Measurements from ENCODE around the gene KLK15.
A peak's percentile ranks its signal among the peaks of the same experiment; 100 is the strongest.

Gene KLK15, protein sequence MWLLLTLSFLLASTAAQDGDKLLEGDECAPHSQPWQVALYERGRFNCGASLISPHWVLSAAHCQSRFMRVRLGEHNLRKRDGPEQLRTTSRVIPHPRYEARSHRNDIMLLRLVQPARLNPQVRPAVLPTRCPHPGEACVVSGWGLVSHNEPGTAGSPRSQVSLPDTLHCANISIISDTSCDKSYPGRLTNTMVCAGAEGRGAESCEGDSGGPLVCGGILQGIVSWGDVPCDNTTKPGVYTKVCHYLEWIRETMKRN

GRCh38 chr19:50833117-50833801, at the start of gene KLK15:
Gene KLK15 (minus strand): TSS chr19:50833574. CDS start chr19:50831492, 2,082 bp downstream.
- no peak for DNase-seq

- no peak for DNase-seq
Measured at GRCh38 chr19:50882188-50882587, 48.8 kb upstream of the KLK15 start.

DNA sequence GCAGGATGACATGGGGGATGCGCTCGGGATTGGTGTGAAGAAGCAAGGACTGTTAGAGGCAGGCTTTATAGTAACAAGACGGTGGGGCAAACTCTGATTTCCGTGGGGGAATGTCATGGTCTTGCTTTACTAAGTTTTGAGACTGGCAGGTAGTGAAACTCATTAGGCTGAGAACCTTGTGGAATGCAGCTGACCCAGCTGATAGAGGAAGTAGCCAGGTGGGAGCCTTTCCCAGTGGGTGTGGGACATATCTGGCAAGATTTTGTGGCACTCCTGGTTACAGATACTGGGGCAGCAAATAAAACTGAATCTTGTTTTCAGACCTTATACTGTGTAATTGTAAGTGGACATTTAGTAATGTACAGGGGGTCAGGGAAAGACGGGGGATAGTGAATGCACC, 46.9 kb upstream of the KLK15 start:
- DNase-seq: no peak

- DNase-seq: no peak
Measured at GRCh38 chr19:50878851-50879250, 45.5 kb upstream of the KLK15 start.

DNA sequence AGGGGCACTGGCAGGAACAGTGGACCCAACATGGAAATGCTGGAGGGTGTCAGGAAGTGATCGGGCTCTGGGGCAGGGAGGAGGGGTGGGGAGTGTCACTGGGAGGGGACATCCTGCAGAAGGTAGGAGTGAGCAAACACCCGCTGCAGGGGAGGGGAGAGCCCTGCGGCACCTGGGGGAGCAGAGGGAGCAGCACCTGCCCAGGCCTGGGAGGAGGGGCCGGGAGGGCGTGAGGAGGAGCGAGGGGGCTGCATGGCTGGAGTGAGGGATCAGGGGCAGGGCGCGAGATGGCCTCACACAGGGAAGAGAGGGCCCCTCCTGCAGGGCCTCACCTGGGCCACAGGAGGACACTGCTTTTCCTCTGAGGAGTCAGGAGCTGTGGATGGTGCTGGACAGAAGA, 44.0 kb upstream of the KLK15 start:
- no peak for DNase-seq

GRCh38 chr19:50876456-50876855, 43.1 kb upstream of the KLK15 start:
- no peak for DNase-seq

- no peak for DNase-seq
Measured at GRCh38 chr19:50875795-50876422, 42.5 kb upstream of the KLK15 start.

GRCh38 chr19:50874211-50874610, 40.8 kb upstream of the KLK15 start:
- no peak for DNase-seq

DNA sequence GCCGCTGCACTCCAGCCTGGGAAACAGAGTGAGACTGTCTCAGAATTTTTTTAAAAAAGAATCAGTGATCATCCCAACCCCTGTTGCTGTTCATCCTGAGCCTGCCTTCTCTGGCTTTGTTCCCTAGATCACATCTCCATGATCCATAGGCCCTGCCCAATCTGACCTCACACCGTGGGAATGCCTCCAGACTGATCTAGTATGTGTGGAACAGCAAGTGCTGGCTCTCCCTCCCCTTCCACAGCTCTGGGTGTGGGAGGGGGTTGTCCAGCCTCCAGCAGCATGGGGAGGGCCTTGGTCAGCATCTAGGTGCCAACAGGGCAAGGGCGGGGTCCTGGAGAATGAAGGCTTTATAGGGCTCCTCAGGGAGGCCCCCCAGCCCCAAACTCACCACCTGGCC, 39.7 kb upstream of the KLK15 start, which contains the start of gene KLK2:
Gene KLK2 (plus strand): TSS at position 384 of the 400 bp plus-strand sequence. CDS start 35 bp downstream, outside the sequence.
- no peak for DNase-seq

DNA sequence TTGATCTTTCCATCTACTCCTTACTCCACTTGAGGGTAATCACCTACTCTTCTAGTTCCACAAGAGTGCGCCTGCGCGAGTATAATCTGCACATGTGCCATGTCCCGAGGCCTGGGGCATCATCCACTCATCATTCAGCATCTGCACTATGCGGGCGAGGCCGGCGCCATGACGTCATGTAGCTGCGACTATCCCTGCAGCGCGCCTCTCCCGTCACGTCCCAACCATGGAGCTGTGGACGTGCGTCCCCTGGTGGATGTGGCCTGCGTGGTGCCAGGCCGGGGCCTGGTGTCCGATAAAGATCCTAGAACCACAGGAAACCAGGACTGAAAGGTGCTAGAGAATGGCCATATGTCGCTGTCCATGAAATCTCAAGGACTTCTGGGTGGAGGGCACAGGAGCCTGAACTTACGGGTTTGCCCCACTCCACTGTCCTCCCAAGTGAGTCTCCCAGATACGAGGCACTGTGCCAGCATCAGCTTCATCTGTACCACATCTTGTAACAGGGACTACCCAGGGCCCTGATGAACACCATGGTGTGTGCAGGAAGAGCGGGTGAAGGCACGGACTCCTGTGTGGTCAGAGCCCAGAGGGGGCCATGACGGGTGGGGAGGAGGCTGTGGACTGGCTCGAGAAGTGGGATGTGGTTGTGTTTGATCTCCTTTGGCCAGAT, 37.2 kb upstream of the KLK15 start:
- DNase-seq: peak; percentile 51

GRCh38 chr19:50869479-50869878, 36.1 kb upstream of the KLK15 start:
- no peak for DNase-seq

DNA sequence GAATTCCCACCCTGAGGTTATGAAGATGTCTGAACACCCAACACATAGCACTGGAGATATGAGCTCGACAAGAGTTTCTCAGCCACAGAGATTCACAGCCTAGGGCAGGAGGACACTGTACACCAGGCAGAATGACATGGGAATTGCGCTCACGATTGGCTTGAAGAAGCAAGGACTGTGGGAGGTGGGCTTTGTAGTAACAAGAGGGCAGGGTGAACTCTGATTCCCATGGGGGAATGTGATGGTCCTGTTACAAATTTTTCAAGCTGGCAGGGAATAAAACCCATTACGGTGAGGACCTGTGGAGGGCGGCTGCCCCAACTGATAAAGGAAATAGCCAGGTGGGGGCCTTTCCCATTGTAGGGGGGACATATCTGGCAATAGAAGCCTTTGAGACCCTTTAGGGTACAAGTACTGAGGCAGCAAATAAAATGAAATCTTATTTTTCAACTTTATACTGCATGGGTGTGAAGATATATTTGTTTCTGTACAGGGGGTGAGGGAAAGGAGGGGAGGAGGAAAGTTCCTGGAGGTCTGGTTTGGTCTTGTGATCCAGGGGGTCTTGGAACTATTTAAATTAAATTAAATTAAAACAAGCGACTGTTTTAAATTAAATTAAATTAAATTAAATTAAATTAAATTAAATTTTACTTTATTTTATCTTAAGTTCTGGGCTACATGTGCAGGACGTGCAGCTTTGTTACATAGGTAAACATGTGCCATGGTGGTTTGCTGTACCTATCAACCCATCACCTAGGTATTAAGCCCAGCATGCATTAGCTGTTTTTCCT, 28.3 kb upstream of the KLK15 start:
- no peak for DNase-seq

GRCh38 chr19:50861010-50861409, 27.6 kb upstream of the KLK15 start:
- no peak for DNase-seq

DNA sequence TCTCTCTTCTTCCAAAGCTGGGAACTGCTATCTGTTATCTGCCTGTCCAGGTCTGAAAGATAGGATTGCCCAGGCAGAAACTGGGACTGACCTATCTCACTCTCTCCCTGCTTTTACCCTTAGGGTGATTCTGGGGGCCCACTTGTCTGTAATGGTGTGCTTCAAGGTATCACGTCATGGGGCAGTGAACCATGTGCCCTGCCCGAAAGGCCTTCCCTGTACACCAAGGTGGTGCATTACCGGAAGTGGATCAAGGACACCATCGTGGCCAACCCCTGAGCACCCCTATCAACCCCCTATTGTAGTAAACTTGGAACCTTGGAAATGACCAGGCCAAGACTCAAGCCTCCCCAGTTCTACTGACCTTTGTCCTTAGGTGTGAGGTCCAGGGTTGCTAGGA, 26.5 kb upstream of the KLK15 start:
- DNase-seq: no peak

DNA sequence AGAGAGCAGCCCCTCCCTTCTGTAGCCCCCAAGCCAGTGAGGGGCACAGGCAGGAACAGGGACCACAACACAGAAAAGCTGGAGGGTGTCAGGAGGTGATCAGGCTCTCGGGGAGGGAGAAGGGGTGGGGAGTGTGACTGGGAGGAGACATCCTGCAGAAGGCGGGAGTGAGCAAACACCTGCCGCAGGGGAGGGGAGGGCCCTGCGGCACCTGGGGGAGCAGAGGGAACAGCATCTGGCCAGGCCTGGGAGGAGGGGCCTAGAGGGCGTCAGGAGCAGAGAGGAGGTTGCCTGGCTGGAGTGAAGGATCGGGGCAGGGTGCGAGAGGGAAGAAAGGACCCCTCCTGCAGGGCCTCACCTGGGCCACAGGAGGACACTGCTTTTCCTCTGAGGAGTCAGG, 25.5 kb upstream of the KLK15 start:
- DNase-seq: peak; percentile 47

DNA sequence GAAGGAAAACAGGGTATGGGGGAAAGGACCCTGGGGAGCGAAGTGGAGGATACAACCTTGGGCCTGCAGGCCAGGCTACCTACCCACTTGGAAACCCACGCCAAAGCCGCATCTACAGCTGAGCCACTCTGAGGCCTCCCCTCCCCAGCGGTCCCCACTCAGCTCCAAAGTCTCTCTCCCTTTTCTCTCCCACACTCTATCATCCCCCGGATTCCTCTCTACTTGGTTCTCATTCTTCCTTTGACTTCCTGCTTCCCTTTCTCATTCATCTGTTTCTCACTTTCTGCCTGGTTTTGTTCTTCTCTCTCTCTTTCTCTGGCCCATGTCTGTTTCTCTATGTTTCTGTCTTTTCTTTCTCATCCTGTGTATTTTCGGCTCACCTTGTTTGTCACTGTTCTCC, 24.0 kb upstream of the KLK15 start:
- DNase-seq: no peak

- no peak for DNase-seq
Measured at GRCh38 chr19:50854636-50855410, 21.4 kb upstream of the KLK15 start, which contains the start of gene KLK3. Gene KLK3 (plus strand): TSS chr19:50854915. CDS start chr19:50854956, 41 bp downstream.

DNA sequence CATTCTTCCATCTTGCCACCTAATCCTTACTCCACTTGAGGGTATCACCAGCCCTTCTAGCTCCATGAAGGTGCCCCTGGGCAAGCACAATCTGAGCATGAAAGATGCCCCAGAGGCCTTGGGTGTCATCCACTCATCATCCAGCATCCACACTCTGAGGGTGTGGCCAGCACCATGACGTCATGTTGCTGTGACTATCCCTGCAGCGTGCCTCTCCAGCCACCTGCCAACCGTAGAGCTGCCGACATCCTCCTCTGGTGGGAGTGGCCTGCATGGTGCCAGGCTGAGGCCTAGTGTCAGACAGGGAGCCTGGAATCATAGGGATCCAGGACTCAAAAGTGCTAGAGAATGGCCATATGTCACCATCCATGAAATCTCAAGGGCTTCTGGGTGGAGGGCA, 18.2 kb upstream of the KLK15 start:
- DNase-seq: peak; percentile 52

DNA sequence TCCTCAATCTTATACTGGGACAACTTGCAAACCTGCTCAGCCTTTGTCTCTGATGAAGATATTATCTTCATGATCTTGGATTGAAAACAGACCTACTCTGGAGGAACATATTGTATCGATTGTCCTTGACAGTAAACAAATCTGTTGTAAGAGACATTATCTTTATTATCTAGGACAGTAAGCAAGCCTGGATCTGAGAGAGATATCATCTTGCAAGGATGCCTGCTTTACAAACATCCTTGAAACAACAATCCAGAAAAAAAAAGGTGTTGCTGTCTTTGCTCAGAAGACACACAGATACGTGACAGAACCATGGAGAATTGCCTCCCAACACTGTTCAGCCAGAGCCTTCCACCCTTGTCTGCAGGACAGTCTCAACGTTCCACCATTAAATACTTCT, 17.4 kb upstream of the KLK15 start:
- no peak for DNase-seq

GRCh38 chr19:50844296-50844935, 11.0 kb upstream of the KLK15 start:
- DNase-seq: no peak

DNA sequence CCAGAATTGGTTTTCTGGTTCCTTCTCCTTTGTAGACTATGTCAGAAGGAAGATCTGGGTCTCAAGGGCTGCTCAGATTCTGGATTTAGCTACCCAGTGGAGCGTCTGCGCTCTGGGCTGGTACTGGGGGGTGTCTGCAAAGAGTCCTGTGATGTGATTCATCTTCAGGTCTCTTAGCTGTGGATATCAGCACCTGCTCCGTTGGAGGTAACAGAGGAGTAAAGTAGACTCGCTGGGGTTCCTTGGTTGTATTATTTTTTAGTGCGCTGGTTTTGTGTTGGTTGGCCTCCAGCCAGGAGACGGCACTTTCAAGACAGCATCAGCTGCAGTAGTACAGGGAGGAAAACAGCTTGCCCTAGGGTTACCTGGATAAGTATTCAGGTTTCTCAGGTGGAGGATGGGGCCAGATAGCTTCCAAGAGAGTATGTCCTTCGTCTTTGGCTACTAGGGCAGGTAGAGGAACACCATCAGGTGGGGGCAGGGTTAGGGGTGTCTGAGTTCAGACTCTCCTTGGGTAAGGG, 10.4 kb upstream of the KLK15 start:
- DNase-seq: no peak
